NCI-H446 treated with DMSO at 0.1 percent for 48 hours (cell line): ENCODE data around the gene PLEKHG7.
"Not testable (repeated sequence)": the region's sequence is repeated elsewhere in the genome, so short reads cannot be mapped to it uniquely, and the experiment has no call there.

Source experiments
- DNase-seq: peaks from one replicate; lab custom pipeline; 2025; lab: John Stamatoyannopoulos, UW

The PLEKHG7 gene

GRCh38 chr12:92702754-92703679, at the start of gene PLEKHG7:
Gene PLEKHG7 (plus strand): TSS chr12:92702989. CDS start chr12:92706632, 3,643 bp downstream.
- no peak for DNase-seq

GRCh38 chr12:92654256-92654655, 48.5 kb upstream of the PLEKHG7 start:
- not testable (repeated sequence) for DNase-seq

- DNase-seq, result no peak
Measured at GRCh38 chr12:92654929-92655328, 47.9 kb upstream of the PLEKHG7 start.

GRCh38 chr12:92656911-92657310, 45.9 kb upstream of the PLEKHG7 start:
- DNase-seq, result no peak

GRCh38 chr12:92657770-92658169, 45.0 kb upstream of the PLEKHG7 start:
- no peak for DNase-seq

GRCh38 chr12:92658611-92659010, 44.2 kb upstream of the PLEKHG7 start:
- no peak for DNase-seq

- no peak for DNase-seq
Measured at GRCh38 chr12:92661269-92661668, 41.5 kb upstream of the PLEKHG7 start.

- DNase-seq, result no peak
Measured at GRCh38 chr12:92665496-92665895, 37.3 kb upstream of the PLEKHG7 start.

- DNase-seq, result no peak
Measured at GRCh38 chr12:92668739-92669138, 34.0 kb upstream of the PLEKHG7 start.

GRCh38 chr12:92671524-92671923, 31.3 kb upstream of the PLEKHG7 start:
- DNase-seq, result not testable (repeated sequence)

- DNase-seq, result no peak
Measured at GRCh38 chr12:92673756-92674155, 29.0 kb upstream of the PLEKHG7 start.

- no peak for DNase-seq
Measured at GRCh38 chr12:92674500-92674899, 28.3 kb upstream of the PLEKHG7 start.

- no peak for DNase-seq
Measured at GRCh38 chr12:92675092-92675865, 27.5 kb upstream of the PLEKHG7 start.

GRCh38 chr12:92676710-92677109, 26.1 kb upstream of the PLEKHG7 start:
- DNase-seq, result no peak

GRCh38 chr12:92690601-92691000, 12.2 kb upstream of the PLEKHG7 start:
- DNase-seq, result no peak

GRCh38 chr12:92695056-92695455, 7.7 kb upstream of the PLEKHG7 start:
- DNase-seq, result no peak

- no peak for DNase-seq
Measured at GRCh38 chr12:92695577-92695976, 7.2 kb upstream of the PLEKHG7 start.

GRCh38 chr12:92696216-92696615, 6.6 kb upstream of the PLEKHG7 start:
- DNase-seq, result no peak

GRCh38 chr12:92698474-92698873, 4.3 kb upstream of the PLEKHG7 start:
- no peak for DNase-seq

GRCh38 chr12:92701441-92701840, 1.3 kb upstream of the PLEKHG7 start:
- no peak for DNase-seq

- no peak for DNase-seq
Measured at GRCh38 chr12:92703786-92704185, 997 bp downstream of the PLEKHG7 start.

GRCh38 chr12:92706594-92706993, 3.8 kb downstream of the PLEKHG7 start:
- no peak for DNase-seq

GRCh38 chr12:92707926-92708325, 5.1 kb downstream of the PLEKHG7 start:
- DNase-seq, result no peak
